Left ventricle myocardium inferior (tissue), 1 donor: ENCODE data around the gene MACO1. TPM values are rescaled to one million over a fixed set of nuclear protein-coding genes. Genes with fewer than 3 reads are reported as not detected.
"Not testable (repeated sequence)": the region's sequence is repeated elsewhere in the genome, so short reads cannot be mapped to it uniquely, and the experiment has no call there.

Experiments
- DNase-seq: peaks from one replicate; pipeline ENCODE4 v3.0.0-alpha.2; 2020
- H3K27ac ChIP-seq: fragments of 200-600 bp; replicated peaks from 2 replicates; pipeline ENCODE4 v1.8.0; 2021
- H3K27me3 ChIP-seq: fragments of 200-600 bp; 2 replicates; pipeline ENCODE4 v1.8.0; 2021; ENCODE audit warnings: low read depth
- H3K36me3 ChIP-seq: fragments of 200-600 bp; 2 replicates; pipeline ENCODE4 v1.8.0; 2021
- H3K4me1 ChIP-seq: fragments of 200-600 bp; 2 replicates; pipeline ENCODE4 v1.8.0; 2021
- H3K4me3 ChIP-seq: fragments of 200-600 bp; 2 replicates; pipeline ENCODE4 v1.8.0; 2021; ENCODE audit warnings: mild to moderate bottlenecking, moderate library complexity
- H3K9me3 ChIP-seq: fragments of 200-600 bp; replicated peaks from 2 replicates; pipeline ENCODE4 v1.8.0; 2021
- intact Hi-C: fragments of 100-400 bp; cut with micrococcal nuclease; formaldehyde crosslinking; loops from one replicate; pipeline ENCODE4 v1.11.0; 2022
- total RNA-seq: library from RNA; stranded (reverse); fragmentation: NEBNext Ultra II Directional; extraction: Animal tissue kit (Norgen Biotek cat#: 25700); gene quantifications from one replicate; pipeline ENCODE4 v1.2.1, GENCODE V29; 2021
- TF ChIP-seq, protein P1 (sequence below): fragments of 200-600 bp; IDR thresholded peaks from 2 replicates; pipeline ENCODE4 v1.8.0; 2021; ENCODE audit warnings: antibody characterized with exemption, mild to moderate bottlenecking, borderline replicate concordance
- donor health status: DM: no; HTN: yes; CAD: no; lungs with severe emphysema.

Gene MACO1
- total RNA-seq, 1 donor from 2014 or later, result 12.9 TPM

GRCh38 chr1:25402947-25403803 lies 27.5 kb upstream of the MACO1 start:
- H3K27ac ChIP-seq, H3K4me3 ChIP-seq, H3K36me3 ChIP-seq, H3K9me3 ChIP-seq, H3K27me3 ChIP-seq, DNase-seq, intact Hi-C loops, H3K4me1 ChIP-seq: not testable (repeated sequence)
- TF ChIP-seq, protein P1, sequence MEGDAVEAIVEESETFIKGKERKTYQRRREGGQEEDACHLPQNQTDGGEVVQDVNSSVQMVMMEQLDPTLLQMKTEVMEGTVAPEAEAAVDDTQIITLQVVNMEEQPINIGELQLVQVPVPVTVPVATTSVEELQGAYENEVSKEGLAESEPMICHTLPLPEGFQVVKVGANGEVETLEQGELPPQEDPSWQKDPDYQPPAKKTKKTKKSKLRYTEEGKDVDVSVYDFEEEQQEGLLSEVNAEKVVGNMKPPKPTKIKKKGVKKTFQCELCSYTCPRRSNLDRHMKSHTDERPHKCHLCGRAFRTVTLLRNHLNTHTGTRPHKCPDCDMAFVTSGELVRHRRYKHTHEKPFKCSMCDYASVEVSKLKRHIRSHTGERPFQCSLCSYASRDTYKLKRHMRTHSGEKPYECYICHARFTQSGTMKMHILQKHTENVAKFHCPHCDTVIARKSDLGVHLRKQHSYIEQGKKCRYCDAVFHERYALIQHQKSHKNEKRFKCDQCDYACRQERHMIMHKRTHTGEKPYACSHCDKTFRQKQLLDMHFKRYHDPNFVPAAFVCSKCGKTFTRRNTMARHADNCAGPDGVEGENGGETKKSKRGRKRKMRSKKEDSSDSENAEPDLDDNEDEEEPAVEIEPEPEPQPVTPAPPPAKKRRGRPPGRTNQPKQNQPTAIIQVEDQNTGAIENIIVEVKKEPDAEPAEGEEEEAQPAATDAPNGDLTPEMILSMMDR, result peak; percentile 52

- H3K4me3 ChIP-seq, result not testable (repeated sequence)
Observed at GRCh38 chr1:25405731-25406305, 24.9 kb upstream of the MACO1 start.

DNA sequence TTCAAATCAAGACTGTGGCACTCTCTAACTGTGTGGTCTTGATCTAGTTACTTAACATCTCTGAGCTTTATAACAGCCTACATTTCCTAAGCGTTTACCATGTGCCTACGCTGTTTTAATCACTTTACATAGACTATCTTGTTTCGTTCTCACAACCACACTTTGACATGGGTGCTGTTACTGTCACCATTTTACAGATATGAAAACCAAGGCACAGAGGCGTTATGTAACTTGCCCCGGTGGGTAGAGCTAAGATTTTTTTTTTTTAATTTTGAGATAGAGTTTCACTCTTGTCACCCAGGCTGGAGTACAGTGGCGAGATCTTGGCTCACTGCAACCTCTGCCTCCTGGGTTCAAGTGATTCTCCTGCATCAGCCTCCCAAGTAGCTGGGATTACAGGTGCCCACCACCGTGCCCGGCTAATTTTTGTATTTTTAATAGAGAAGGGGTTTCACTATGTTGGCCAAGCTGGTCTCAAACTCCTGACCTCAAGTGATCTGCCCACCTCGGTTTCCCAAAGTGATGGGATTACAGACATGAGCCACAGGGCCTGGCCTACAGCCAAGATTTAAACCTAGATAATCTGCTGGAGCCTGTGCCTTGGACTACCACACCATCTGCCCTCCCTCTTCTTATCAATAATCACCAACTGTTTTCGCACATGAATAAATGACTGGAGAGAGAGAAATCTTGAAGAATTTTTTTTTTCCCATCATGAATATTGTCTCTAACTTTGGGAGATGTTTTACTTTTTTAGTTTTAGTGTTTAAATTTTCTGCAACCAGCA lies 20.9 kb upstream of the MACO1 start:
- intact Hi-C loops, H3K27ac ChIP-seq, DNase-seq, H3K36me3 ChIP-seq, H3K9me3 ChIP-seq, H3K4me3 ChIP-seq, H3K4me1 ChIP-seq, H3K27me3 ChIP-seq: not testable (repeated sequence)

More at GRCh38 chr1:25405731-25406305, 24.9 kb upstream of the MACO1 start:
- intact Hi-C loops, H3K36me3 ChIP-seq, H3K4me1 ChIP-seq, DNase-seq, H3K27me3 ChIP-seq, H3K9me3 ChIP-seq, H3K27ac ChIP-seq: not testable (repeated sequence)

- H3K27ac ChIP-seq, H3K36me3 ChIP-seq, DNase-seq, H3K27me3 ChIP-seq, H3K4me3 ChIP-seq, H3K9me3 ChIP-seq, intact Hi-C loops, H3K4me1 ChIP-seq: not testable (repeated sequence)
Observed at GRCh38 chr1:25412872-25413623, 17.6 kb upstream of the MACO1 start.

DNA sequence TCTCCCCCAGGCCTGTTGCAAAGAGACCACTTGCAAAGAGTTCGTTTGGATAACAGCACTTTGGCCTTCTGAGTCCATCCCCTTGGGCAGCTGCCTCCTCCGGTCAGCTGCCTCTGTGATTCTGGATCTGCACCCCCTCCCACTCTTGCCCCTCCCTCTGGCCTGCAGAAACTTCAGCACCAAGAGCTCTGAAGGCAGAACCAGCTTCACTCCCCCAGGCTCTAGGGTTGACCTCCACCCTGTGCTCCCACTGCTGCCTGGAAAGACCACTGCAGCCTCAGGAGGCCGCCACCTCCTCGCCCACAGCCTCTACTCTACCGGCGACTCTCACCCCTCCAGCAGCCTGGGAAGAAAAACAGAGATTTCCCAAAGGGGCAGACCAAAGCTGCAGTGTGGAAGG lies 16.5 kb upstream of the MACO1 start:
- H3K36me3 ChIP-seq, H3K4me3 ChIP-seq, DNase-seq, intact Hi-C loops, H3K27me3 ChIP-seq, H3K4me1 ChIP-seq, H3K27ac ChIP-seq, H3K9me3 ChIP-seq: not testable (repeated sequence)

- intact Hi-C loops, H3K27ac ChIP-seq, H3K4me3 ChIP-seq, H3K36me3 ChIP-seq, H3K9me3 ChIP-seq, H3K27me3 ChIP-seq, DNase-seq, H3K4me1 ChIP-seq: not testable (repeated sequence)
Observed at GRCh38 chr1:25414578-25414977, 16.1 kb upstream of the MACO1 start.

DNA sequence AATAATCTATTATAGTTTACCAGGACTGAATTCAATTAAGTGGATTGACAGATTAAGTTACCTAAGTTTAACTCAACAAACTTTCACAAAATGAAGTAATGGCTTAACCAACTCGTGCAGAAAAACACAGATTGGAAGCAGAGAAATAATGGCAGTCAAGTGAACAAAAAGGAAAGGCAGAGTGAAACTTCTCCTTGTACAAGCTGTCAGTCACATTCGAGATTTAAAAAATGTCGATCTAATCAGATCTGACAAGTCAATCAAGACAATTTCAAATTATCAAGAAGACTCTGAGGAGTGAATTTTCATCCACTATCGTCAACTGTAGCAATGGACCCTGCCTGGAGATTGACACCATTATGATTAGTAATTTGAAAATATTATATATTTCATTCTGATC lies 13.4 kb upstream of the MACO1 start:
- H3K9me3 ChIP-seq, H3K36me3 ChIP-seq, H3K4me3 ChIP-seq, H3K27ac ChIP-seq, H3K4me1 ChIP-seq, DNase-seq, H3K27me3 ChIP-seq, intact Hi-C loops: not testable (repeated sequence)

GRCh38 chr1:25419339-25419738 lies 11.4 kb upstream of the MACO1 start:
- H3K27ac ChIP-seq, H3K4me3 ChIP-seq, H3K9me3 ChIP-seq, intact Hi-C loops, DNase-seq, H3K4me1 ChIP-seq, H3K36me3 ChIP-seq, H3K27me3 ChIP-seq: not testable (repeated sequence)

- H3K27me3 ChIP-seq, H3K27ac ChIP-seq, H3K36me3 ChIP-seq, H3K4me1 ChIP-seq, H3K9me3 ChIP-seq, intact Hi-C loops, H3K4me3 ChIP-seq, DNase-seq: not testable (repeated sequence)
Observed at GRCh38 chr1:25420715-25421114, 10.0 kb upstream of the MACO1 start, which contains the start of gene RHCE. Gene RHCE, minus strand, starts transcription at chr1:25420825. Its CDS starts 39 bp downstream, at chr1:25420786.

DNA sequence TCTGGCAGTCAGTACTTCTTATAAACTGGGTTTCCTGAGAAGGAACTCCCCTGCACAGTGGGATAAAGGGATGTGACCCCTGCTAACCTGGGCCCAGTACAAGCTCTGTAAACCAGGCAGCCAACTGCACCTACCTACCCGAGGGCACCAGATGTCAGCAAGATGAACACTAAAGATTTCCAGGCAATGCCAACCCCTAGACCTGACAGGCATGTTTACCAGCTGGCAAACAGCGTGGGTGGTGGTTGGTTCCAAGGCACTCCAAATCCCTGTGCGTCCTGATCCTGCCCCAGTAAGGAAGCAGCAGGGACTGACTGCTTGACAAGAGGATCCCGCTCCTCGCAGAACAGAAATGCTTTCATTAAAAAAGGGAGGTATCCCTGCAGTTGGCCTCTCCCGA lies 7.5 kb upstream of the MACO1 start:
- H3K36me3 ChIP-seq, H3K4me1 ChIP-seq, H3K4me3 ChIP-seq, intact Hi-C loops, DNase-seq, H3K9me3 ChIP-seq, H3K27me3 ChIP-seq, H3K27ac ChIP-seq: not testable (repeated sequence)
